Measurements from ENCODE around the gene KCTD19.

Gene KCTD19

DNA sequence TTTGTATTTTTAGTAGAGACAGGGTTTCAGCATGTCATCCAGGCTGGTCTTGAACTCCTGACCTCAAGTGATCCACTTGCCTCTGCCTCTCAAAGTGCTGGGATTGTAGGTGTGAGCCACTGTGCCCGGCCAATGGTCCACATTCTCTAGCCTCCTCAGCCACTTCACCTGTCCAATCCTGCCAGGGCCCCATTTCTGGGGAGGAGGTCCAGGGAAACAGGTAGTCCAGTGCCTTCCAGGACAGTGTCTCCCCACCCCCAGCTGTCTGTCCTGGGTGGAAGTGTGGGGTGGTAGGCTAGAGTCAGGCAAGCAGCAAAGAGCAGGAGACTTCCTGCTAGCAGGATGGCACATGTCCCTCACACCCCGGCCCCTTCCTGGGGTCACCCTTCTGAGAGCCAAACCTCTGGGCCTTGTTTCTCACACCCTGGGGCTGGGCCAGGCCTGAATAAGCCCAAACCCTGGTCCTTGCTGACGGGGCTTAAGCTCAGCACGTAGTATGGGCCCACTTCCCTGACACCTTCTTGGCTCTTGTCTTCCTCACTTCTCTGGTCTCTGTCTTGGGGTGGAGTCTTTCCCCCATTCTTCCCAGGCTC lies 84.3 kb downstream of the KCTD19 start:
- no peak for DNase-seq (ENCODE audit: low spot score)

DNA sequence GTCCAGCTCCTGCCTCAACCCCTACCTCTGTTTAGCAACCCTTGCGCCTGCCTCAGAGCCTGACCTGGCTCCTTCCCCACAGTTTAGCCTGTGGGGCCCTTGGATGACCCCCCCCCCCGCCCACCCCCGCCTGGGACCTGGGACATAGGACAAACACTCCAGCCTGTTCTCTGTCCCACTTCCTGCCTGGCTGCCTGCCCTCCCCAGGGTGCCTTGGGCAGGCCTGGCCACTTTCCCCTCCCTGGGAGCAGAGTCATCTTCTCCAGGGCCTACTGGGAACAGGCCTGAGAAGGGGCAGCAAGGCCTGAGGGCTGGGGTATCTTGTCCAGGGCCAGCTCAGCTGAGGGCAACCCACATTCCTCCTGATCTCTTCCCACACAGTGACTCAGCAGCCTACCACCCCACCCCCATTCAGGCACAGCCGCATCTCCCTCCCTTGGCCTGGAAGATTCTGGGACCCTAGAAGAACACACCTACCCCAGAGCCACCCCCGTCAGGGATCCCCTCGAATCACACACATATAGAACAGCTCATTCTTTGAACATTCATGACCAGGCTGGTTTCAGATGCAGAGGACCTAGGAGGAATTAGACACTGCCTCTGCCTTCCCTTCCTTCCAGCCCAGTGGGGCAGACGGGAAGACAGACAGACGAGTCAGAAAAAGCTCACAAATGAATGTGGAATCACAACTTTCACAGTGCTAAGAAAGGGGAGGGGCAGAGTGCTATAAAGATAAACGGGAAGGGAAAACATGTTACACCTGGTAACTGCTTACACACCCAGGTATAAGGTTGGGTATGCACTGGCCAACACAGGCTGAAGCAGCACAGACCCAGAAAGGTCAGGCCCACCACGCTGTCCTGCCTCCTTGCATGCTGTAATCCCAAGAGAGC lies 85.3 kb downstream of the KCTD19 start:
- DNase-seq (ENCODE audit: low spot score) = no peak

DNA sequence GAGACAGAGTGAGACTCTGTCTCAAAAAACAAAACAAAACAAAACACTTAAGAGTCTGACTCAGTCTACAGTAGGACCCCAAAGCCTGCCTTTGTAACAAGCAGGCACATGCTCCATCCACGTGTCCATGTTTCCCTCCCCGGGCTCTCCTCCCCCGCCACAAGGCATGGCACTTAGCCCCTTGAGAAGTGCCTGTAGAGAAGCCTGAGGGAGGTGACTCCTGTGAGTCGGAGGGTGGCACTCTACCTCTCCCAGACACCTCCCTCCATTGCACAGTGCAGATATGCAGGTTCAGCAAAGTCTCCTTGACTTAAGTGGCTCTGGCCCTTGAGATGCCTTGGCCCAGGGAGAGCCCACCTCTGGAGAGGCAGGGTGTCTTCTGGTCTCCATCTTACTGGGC lies 86.0 kb downstream of the KCTD19 start:
- no peak for DNase-seq (ENCODE audit: low spot score)
